Colonic mucosa (tissue), 4 donors: ENCODE data around the gene SKAP2. TPM values are rescaled to one million over a fixed set of nuclear protein-coding genes. Genes with fewer than 3 reads are reported as not detected.

Experiments
- DNase-seq: peaks from one replicate; pipeline ENCODE4 v3.0.0-alpha.2; 2020
- H3K27ac ChIP-seq: fragments of 200-600 bp; one replicate; pipeline ENCODE4 v1.8.0; 2021
- H3K27me3 ChIP-seq: fragments of 200-600 bp; one replicate; pipeline ENCODE4 v1.8.0; 2021
- H3K36me3 ChIP-seq: fragments of 200-600 bp; one replicate; pipeline ENCODE4 v1.8.0; 2021
- H3K4me1 ChIP-seq: fragments of 200-600 bp; one replicate; pipeline ENCODE4 v1.8.0; 2021; ENCODE audit warnings: mild to moderate bottlenecking
- H3K4me3 ChIP-seq: fragments of 200-600 bp; one replicate; pipeline ENCODE4 v1.8.0; 2021
- H3K9ac ChIP-seq, 2 donors: one replicate each; pipeline ENCODE4 v1.7.0; 2013; ENCODE audit warnings: control low read depth in 2 of 2, low read depth in 2 of 2, low read length in 2 of 2
- H3K9me3 ChIP-seq: fragments of 200-600 bp; one replicate; pipeline ENCODE4 v1.8.0; 2021
- intact Hi-C: fragments of 100-400 bp; cut with DNase I; formaldehyde crosslinking; loops from one replicate; pipeline ENCODE4 v1.14.1; 2022
- total RNA-seq, 2 donors: library from RNA; stranded (reverse); fragmentation: NEBNext Ultra II Directional in 1 of 2; extraction: Animal tissue kit (Norgen Biotek cat#: 25700) in 1 of 2; gene quantifications; one replicate each; pipeline ENCODE4 v1.2.1, GENCODE V29; 2021
- TF ChIP-seq, protein P1 (sequence below): fragments of 200-600 bp; IDR thresholded peaks from one replicate; pipeline ENCODE4 v1.8.0; 2022; ENCODE audit warnings: antibody characterized with exemption, mild to moderate bottlenecking
- donor health status: healthy.
- donor health status: DM: no; HTN: no; CAD: no.
- donor health status: DM: no; HTN: no; CAD: no.

Gene SKAP2
- total RNA-seq, 2 donors from 2014 or later = 41.6 to 46.9 TPM

DNA sequence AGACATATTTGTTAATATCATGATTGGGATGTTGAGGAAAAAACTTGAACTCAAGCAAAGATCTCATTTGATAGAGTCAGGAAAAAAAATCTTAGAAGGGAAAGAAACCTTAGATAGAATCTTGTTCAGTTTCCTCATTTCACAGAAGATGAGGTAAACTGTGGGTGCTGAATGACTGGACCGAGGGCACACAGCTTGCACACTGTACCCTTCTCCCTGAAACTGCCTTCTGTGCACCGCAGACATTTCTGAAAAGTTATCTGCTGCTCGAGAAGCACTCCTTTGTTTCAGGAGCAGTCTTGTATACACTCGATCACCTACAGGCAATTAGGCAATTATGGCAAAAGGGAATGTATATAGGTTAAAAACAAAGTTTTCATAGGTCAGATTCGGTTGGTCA lies 167.4 kb downstream of the SKAP2 start:
- H3K4me3 ChIP-seq = no peak overlapping the region
- no peaks in the 10 kb centered on the region for H3K9me3 ChIP-seq
- no peak overlapping the region for H3K9ac ChIP-seq
- TF ChIP-seq, protein P1, sequence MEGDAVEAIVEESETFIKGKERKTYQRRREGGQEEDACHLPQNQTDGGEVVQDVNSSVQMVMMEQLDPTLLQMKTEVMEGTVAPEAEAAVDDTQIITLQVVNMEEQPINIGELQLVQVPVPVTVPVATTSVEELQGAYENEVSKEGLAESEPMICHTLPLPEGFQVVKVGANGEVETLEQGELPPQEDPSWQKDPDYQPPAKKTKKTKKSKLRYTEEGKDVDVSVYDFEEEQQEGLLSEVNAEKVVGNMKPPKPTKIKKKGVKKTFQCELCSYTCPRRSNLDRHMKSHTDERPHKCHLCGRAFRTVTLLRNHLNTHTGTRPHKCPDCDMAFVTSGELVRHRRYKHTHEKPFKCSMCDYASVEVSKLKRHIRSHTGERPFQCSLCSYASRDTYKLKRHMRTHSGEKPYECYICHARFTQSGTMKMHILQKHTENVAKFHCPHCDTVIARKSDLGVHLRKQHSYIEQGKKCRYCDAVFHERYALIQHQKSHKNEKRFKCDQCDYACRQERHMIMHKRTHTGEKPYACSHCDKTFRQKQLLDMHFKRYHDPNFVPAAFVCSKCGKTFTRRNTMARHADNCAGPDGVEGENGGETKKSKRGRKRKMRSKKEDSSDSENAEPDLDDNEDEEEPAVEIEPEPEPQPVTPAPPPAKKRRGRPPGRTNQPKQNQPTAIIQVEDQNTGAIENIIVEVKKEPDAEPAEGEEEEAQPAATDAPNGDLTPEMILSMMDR = no peak
- no peak overlapping the region for H3K27ac ChIP-seq
- peaks cover 4% of the 10 kb centered on the region for H3K4me1 ChIP-seq
- no peaks in the 10 kb centered on the region for H3K27me3 ChIP-seq
- no peaks in the 10 kb centered on the region for H3K36me3 ChIP-seq
- no peak for DNase-seq
- intact Hi-C loops = no loop called here

DNA sequence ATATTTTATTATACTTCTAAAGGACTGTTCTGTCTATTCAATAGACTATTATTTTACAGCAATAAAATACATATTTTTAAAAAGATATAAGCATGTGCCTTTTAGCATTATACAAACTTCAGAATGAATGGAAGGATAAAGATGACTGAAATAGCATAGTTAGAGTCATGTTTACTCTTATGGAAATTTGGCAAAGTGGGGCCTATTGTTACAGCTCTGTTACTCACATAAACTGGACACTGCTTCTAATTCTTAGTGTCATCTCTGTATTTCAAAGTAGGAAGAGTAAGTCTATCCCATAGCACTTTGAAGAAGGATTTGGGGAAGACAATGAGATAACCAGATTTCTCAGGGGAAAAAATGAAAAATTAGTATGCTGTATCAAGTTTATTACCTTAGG lies 168.2 kb downstream of the SKAP2 start:
- DNase-seq = no peak
- intact Hi-C loops = no loop called here
- no peaks in the 10 kb centered on the region for H3K27me3 ChIP-seq
- no peaks in the 10 kb centered on the region for H3K36me3 ChIP-seq
- no peak overlapping the region for H3K9ac ChIP-seq
- no peaks in the 10 kb centered on the region for H3K9me3 ChIP-seq
- TF ChIP-seq, protein P1 = no peak
- H3K4me1 ChIP-seq = peaks cover 4% of the 10 kb centered on the region
- no peak overlapping the region for H3K4me3 ChIP-seq
- H3K27ac ChIP-seq = no peak overlapping the region

DNA sequence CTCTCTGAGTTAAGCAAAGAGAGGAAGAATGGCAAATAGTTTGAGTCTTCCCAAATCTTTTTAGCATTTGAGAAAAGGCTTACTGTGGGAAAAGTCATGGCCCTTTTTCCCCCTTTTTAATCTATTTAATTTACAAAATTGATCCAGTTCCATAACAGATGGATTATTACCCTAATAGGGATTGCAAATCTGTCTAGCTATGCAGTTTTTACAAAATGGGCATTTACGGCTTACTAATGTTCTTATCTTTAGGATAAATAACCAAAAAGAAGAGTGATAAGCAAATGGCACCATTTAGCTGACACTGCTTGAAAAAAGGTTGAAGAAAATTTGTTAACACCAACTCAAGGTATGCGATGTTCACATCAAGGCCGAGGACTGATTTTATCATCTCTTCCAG lies 169.7 kb downstream of the SKAP2 start:
- no peaks in the 10 kb centered on the region for H3K9me3 ChIP-seq
- no peaks in the 10 kb centered on the region for H3K27me3 ChIP-seq
- H3K27ac ChIP-seq = no peak overlapping the region
- H3K4me3 ChIP-seq = no peak overlapping the region
- TF ChIP-seq, protein P1 = no peak
- H3K36me3 ChIP-seq = no peaks in the 10 kb centered on the region
- intact Hi-C loops = no loop called here
- no peak overlapping the region for H3K9ac ChIP-seq
- no peak for DNase-seq
- no peaks in the 10 kb centered on the region for H3K4me1 ChIP-seq

DNA sequence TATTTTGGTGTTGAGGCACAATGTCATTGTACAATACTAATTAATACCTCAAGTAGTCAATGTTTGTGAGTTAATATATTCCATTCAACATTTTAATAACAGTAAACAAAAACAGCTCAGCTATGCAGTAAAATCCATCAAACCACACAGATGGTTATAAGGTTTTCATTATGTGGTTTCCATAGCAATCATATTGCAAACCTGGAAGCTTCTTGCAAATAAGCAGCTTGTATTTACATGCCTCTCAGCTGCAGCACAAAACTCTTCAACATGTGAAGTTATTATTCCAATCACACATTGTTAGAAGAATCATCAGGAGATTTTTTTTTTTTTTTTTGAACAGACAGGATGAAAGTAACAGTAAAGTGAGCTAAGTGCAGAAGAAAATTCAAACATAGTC lies 170.2 kb downstream of the SKAP2 start:
- no peaks in the 10 kb centered on the region for H3K36me3 ChIP-seq
- no peak overlapping the region for H3K4me3 ChIP-seq
- H3K9me3 ChIP-seq = no peaks in the 10 kb centered on the region
- H3K9ac ChIP-seq = no peak overlapping the region
- intact Hi-C loops = no loop called here
- no peak for DNase-seq
- TF ChIP-seq, protein P1 = no peak
- no peak overlapping the region for H3K27ac ChIP-seq
- H3K4me1 ChIP-seq = peaks cover 2% of the 10 kb centered on the region
- H3K27me3 ChIP-seq = no peaks in the 10 kb centered on the region

DNA sequence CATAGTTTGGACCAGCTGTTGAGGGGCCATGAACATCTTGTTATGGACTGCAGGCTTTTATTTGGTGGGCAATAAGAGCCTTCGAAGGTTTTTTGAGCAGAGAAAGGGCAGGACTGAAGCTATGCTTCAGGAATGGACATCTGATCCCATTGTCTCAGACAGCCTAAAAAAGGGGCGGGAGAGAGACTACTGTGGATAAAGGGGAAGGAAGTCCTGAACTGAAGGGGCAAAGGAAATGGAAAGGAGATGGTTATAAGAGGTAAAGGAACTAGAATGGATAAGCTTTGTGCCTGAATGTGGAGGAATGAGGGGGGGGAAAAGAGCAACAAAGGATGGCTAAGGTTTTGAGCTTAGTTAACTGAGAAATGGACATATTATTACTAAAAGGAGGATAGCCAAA lies 172.5 kb downstream of the SKAP2 start:
- peaks cover 8% of the 10 kb centered on the region for H3K4me1 ChIP-seq
- H3K9ac ChIP-seq = no peak overlapping the region
- H3K36me3 ChIP-seq = no peaks in the 10 kb centered on the region
- no peak for DNase-seq
- no peaks in the 10 kb centered on the region for H3K9me3 ChIP-seq
- no peak overlapping the region for H3K4me3 ChIP-seq
- H3K27ac ChIP-seq = no peak overlapping the region
- H3K27me3 ChIP-seq = no peaks in the 10 kb centered on the region
- intact Hi-C loops = no loop called here
- TF ChIP-seq, protein P1 = no peak

DNA sequence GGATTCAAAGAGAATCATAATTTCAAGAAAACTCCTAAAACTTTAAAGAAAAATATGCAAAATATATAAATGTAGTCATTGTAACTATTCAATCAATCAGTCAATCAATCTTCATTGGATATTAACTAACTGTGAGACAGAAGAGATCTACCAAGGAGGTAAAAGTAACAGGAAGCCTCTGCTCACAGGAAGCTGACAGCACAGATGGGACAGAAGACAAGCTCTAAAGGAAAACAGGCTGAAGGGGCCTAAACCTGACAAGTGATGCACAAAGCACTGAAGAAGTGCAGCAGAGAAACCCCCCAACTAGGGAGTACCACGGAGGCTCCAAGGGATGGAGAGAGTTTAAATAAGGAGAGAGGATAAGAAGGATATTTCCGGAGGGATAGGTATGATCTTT lies 173.0 kb downstream of the SKAP2 start:
- H3K36me3 ChIP-seq = no peaks in the 10 kb centered on the region
- H3K27me3 ChIP-seq = no peaks in the 10 kb centered on the region
- intact Hi-C loops = no loop called here
- TF ChIP-seq, protein P1 = no peak
- H3K4me1 ChIP-seq = peaks cover 8% of the 10 kb centered on the region
- H3K4me3 ChIP-seq = no peak overlapping the region
- H3K9me3 ChIP-seq = no peaks in the 10 kb centered on the region
- no peak overlapping the region for H3K27ac ChIP-seq
- no peak overlapping the region for H3K9ac ChIP-seq
- no peak for DNase-seq
